Hematopoietic multipotent progenitor cell treated with erythropoietin and hydrocortisone succinate and interleukin-3 and kit ligand, for 8 days (in vitro differentiated cells): ENCODE results near the gene KLHDC4.
"Not testable (repeated sequence)": the region's sequence is repeated elsewhere in the genome, so short reads cannot be mapped to it uniquely, and the experiment has no call there.

ENCODE experiments used
- DNase-seq: peaks from one replicate; pipeline ENCODE4 v3.0.0-alpha.2; 2015

Gene KLHDC4

GRCh38 chr16:87787451-87788091, 21.8 kb upstream of the KLHDC4 start:
- not testable (repeated sequence) for DNase-seq

GRCh38 chr16:87784812-87785211, 19.0 kb upstream of the KLHDC4 start:
- DNase-seq, result no peak

GRCh38 chr16:87782033-87782432, 16.2 kb upstream of the KLHDC4 start:
- DNase-seq, result no peak

GRCh38 chr16:87780385-87780989, 14.7 kb upstream of the KLHDC4 start:
- DNase-seq, result peak; percentile 71

- peak; percentile 93 for DNase-seq
These were observed 13.2 kb upstream of the KLHDC4 start for GRCh38 chr16:87778830-87779579.

- DNase-seq, result peak; percentile 25
These were observed 12.7 kb upstream of the KLHDC4 start for GRCh38 chr16:87778476-87778829.

- not testable (repeated sequence) for DNase-seq
These were observed 8.1 kb upstream of the KLHDC4 start for GRCh38 chr16:87773836-87774235.

GRCh38 chr16:87767456-87767855, 1.7 kb upstream of the KLHDC4 start:
- not testable (repeated sequence) for DNase-seq

GRCh38 chr16:87766485-87766797, 655 bp upstream of the KLHDC4 start:
- no peak for DNase-seq

- DNase-seq, result peak; percentile 37
These were observed 362 bp downstream of the KLHDC4 start for GRCh38 chr16:87765473-87765775.

GRCh38 chr16:87764600-87765472, 950 bp downstream of the KLHDC4 start:
- no peak for DNase-seq

- no peak for DNase-seq
These were observed 3.2 kb downstream of the KLHDC4 start for GRCh38 chr16:87762620-87763019.

- no peak for DNase-seq
These were observed 3.7 kb downstream of the KLHDC4 start for GRCh38 chr16:87762071-87762571.

GRCh38 chr16:87761060-87761459, 4.7 kb downstream of the KLHDC4 start:
- DNase-seq, result no peak

- DNase-seq, result no peak
These were observed 7.9 kb downstream of the KLHDC4 start for GRCh38 chr16:87757841-87758426.

GRCh38 chr16:87754535-87754934, 11.3 kb downstream of the KLHDC4 start:
- DNase-seq, result no peak

- no peak for DNase-seq
These were observed 18.0 kb downstream of the KLHDC4 start for GRCh38 chr16:87747626-87748414.

- no peak for DNase-seq
These were observed 19.6 kb downstream of the KLHDC4 start for GRCh38 chr16:87746178-87746577.

- peak; percentile 56 for DNase-seq
These were observed 20.9 kb downstream of the KLHDC4 start for GRCh38 chr16:87744750-87745514.

- no peak for DNase-seq
These were observed 22.9 kb downstream of the KLHDC4 start for GRCh38 chr16:87742781-87743490.
